LNCAP (cell line): ENCODE data around the gene BAG1.

ENCODE experiments used
- CTCF ChIP-seq: fragments of 450-650 bp; IDR thresholded peaks from 2 replicates; pipeline ENCODE4 v1.5.1; 2017; ENCODE audit warnings: mild to moderate bottlenecking

BAG1 gene

DNA sequence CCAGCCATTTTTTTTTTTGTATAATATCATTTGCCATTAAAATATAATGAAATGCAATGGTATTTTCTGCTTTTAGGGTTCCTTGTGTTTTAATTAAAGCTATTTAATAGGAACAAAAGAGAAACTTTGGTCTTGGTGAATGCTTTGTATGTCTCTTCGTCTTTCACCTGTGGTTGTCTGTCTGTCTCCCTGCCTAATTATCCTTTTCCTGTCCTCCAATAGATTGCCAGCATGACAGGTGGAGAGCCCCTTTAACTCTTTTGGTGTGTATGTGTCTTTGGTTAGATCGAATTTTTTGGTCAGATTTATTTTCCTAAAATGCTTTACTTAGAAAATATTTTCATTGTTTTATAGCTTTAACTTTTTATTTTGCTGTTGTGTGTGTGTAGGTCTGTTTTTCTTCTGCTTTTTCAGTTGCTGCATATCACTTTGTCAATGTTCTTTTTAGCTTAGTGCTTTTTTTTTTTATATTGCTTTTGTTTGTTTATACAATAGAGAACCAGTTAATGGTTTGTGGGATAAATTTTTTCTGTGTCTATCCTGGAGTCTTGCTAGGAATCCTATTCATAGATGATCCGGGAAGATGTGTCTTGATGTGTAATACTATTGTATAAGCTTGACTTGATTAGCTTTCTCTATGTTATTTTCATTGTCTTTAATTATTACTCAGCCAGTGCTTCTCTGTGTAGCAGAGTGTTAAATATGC is 8.9 kb upstream of the BAG1 start:
- no peak for TF ChIP-seq CTCF

DNA sequence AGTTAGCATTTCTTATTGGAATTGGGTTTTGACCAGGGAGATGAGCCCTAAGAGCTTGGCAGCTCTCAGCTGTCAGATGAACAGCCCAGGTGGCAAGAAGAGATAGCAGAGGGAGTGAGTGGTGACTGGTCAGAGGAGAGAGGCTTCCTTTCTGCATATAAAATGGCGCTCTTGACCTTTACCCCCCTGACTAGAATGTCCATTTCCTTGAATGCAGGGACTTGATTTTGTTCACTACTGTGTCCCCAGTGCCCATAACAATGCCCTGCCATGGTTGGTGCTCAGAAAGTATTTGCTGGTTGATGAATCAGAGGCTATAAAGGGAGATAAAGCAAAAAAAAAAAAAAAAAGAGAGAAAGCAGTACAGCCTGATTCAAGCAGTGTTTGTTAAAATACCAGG is 7.6 kb upstream of the BAG1 start:
- no peak for TF ChIP-seq CTCF

DNA sequence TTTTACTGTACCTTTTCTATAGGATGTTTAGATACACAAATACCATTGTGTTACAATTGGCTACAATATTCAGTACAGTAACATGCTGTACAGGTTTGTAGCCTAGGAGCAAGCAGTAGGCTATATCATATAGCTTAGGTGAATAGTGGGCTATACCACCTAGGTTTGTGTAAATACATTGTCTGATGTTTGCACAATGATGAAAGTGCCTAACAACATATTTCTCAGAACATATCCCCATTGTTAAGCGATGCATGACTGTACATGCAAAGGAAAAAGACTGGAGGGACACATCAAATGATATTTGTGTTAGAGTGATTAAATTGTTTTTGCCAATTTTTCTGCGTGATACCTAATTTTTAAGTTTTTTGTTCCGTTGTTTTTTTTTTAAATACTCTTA is 5.6 kb upstream of the BAG1 start:
- TF ChIP-seq CTCF, result no peak

DNA sequence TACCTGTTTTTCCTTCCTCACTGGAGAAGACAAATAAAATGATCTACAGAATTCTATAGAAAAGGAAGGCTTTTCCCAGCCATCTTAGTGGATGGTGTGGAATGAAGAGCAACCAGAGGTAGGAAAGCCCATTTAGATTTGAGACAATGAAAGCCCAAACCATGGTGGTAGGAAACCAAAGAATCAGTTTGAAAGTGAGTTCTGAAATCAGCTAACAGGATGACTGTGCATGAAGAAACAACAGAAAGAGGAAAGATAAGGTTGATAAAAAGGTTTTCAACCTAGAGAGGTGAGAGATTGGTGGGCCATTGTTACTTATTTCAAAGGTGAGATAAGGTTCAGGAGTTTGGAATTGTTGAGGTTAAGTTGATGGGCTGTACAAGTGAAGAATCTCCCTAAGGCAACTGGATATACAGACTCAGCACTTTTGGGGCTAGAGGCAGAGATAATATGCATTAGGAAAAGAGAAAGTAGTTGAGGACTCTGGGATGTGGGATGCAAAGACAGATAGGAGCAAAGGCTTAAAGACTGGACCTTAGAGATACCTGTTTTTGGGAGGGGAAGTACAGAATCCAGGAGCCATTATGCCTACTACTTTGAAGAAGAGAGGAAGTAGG is 2.8 kb upstream of the BAG1 start:
- TF ChIP-seq CTCF, result no peak

DNA sequence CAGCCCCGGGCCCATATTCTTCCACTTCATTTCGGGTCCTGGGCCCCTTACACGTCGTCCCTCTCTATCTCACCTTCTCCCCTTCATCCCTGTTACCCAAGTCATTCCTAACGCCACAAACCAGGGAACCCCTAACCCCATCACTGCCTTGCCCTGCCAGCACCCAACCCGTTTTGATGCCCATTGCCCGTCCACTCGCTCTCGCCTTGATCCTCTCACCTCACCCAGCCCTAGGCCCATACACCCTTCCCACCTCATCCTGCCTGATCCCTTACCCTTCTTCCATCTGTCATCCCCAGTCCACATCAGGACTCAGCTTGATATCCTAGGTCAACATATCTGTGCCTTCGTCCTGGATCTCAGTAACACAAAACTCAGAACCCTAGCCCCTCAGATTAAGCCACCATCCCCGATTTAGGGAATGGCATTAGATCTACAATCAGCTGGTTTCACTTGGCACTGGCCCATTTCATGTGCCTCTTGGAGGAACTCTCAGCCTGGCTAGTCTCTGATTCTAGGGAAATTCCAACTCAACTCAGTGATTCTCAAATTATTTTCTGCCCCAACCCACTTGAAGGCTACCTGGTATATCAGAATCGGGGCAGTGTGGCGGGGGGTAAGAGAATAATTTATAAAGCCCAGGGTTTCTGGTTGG is 830 bp upstream of the BAG1 start:
- no peak for TF ChIP-seq CTCF

- TF ChIP-seq CTCF, result no peak
Measured at GRCh38 chr9:33264003-33264472, 470 bp downstream of the BAG1 start.

- TF ChIP-seq CTCF, result no peak
Measured at GRCh38 chr9:33263131-33264002, 1.1 kb downstream of the BAG1 start.
